Retinal pigment epithelial cell (primary cell): ENCODE data around the gene GPR39.

ENCODE experiments used
- DNase-seq: peaks from one replicate; pipeline ENCODE4 v3.0.0-alpha.2; 2010; ENCODE audit warnings: low read depth
- H3K4me3 ChIP-seq: 2 replicates; pipeline ENCODE4 v1.5.1; 2011; ENCODE audit warnings: mild to moderate bottlenecking, low read length, control low read depth, moderate library complexity
- TF ChIP-seq, protein P1 (sequence below): conservative IDR thresholded peaks from 2 replicates; pipeline ENCODE4 v1.5.1; 2011; ENCODE audit warnings: low read depth, low read length, control low read depth, inconsistent platforms

Gene GPR39

DNA sequence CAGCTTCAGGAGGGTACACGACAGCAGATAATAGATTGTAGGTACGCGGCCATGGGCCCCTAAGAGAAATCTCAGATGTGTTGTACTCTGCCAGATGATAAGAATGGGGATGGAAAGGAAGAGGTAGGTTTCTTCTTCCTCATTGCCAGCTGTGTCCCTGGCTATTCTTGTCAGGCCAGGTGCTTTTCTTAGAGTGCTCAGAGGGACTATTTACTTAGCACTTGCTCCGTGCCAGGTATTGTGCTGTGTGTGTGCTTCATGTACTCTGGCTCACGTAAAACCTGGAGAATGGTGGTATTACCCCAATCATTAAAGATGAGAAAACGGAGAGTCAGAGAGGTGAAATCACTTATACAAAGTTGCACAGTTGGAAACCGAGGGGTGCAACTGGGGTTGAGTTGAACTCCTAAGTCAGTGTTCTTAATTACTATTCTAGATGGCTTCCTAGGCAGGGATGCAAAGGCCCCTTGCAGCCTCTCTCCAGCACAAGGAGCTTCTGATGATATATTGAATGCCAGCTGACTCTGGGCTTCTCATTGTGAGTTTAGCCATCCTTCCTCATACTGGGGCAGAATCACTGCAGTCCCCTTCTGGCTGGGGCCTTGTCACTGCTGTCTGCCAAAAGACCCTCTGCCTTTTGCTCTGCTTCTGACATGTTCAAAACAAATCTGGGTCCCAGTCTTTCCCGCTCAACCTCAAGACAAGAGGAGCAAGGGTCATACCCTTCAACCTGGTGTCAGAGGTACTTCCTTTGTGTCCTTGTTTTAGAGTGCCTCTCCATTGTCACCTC lies 192.7 kb downstream of the GPR39 start:
- H3K4me3 ChIP-seq = no peak overlapping the region
- TF ChIP-seq, protein P1, sequence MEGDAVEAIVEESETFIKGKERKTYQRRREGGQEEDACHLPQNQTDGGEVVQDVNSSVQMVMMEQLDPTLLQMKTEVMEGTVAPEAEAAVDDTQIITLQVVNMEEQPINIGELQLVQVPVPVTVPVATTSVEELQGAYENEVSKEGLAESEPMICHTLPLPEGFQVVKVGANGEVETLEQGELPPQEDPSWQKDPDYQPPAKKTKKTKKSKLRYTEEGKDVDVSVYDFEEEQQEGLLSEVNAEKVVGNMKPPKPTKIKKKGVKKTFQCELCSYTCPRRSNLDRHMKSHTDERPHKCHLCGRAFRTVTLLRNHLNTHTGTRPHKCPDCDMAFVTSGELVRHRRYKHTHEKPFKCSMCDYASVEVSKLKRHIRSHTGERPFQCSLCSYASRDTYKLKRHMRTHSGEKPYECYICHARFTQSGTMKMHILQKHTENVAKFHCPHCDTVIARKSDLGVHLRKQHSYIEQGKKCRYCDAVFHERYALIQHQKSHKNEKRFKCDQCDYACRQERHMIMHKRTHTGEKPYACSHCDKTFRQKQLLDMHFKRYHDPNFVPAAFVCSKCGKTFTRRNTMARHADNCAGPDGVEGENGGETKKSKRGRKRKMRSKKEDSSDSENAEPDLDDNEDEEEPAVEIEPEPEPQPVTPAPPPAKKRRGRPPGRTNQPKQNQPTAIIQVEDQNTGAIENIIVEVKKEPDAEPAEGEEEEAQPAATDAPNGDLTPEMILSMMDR = no peak
- DNase-seq = no peak

DNA sequence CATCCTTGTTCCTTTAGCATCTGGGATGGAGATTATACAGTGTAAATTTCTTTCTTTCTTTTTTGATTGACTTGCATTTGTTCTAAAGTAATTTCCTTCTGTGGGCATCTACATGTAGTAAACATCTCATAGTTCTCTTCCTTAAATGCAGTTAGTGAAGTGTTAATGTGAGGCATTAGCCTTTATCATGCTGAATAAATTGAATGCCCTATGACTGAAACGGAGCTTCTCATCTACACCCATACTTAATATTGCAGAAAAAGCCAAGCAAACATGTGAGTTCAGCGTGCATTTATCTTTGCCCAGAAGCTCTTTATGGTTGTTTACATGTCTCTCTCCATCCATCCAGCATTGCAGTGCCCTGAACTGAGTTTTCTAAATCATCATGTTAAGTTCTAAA lies 195.1 kb downstream of the GPR39 start:
- TF ChIP-seq, protein P1 = no peak
- no peak overlapping the region for H3K4me3 ChIP-seq
- DNase-seq = no peak

DNA sequence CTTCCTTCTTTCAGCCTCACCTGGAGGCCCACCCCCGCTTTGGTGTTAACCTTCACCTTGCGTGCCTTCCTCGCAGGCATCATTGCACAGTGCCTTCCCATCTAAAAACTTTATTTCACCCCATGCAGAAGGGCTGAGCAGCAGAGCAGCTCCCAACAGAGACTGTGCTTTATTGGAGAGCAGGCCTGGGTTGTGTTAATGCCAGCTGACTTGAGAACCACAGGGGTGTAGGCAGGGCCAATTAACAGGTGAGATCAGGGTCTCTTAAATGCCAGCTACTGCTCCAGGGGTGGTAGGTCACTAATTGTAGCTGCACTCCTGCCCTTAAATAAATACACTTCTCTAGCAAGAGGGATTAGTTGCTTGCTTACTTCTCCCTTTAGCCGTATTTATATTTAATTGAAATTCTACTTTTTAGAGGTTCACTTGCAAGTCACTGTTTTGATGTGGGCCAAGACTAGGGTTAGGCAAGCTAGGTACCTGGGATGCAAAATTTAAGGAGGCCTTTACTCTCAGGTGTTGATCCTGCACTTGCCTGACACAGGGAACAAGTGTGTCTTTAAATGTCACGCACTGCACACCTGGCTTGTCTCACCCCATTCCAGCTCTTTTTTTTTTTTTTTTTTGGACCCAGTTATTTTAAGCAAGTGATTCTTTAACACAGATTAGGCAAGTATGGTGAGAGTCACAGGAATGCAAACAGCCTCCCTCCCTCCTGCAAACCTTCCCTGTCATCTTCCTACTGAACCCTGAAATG lies 198.9 kb downstream of the GPR39 start:
- H3K4me3 ChIP-seq = no peak overlapping the region
- no peak for DNase-seq
- TF ChIP-seq, protein P1 = no peak

DNA sequence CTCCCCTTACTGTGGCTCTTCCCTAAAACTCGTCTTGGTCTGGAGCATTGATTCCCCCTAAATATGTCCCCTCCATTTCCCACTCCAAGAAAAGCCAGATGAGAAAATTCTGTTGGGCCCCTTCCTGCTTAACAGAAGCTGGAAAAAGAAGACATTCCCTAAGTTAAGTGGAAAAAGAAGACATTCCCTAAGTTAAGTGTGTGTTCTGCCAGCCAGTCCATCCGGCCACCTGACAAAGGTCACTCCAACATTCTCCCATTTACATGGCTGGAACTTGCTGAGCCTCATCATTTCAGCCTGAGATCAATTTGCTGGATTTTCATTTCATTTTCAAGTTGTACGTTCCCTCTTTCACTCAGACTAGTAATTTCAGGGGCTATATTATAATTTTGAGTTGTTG lies 201.4 kb downstream of the GPR39 start:
- no peak for DNase-seq
- TF ChIP-seq, protein P1 = no peak
- H3K4me3 ChIP-seq = no peak overlapping the region

DNA sequence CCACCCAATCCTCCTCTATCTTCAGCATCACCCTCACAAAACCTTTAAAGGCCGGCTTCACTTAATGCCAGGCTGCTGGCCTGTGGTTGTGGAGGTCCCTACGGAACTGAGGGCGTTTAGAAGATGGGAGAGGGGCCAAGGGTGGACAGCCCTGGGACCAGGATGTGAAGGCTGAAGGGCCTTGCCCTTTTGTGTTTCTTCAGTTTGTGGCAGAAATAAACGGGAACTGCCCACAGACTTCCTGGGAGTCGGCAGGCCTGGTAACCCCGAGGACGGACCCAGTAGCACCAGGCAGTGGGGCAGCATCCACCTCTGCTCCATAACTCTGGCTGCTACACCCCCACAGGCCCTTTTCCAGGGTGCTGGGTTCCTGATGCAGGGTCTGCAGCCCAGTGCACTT lies 202.1 kb downstream of the GPR39 start:
- TF ChIP-seq, protein P1 = no peak
- no peak for DNase-seq
- no peak overlapping the region for H3K4me3 ChIP-seq

DNA sequence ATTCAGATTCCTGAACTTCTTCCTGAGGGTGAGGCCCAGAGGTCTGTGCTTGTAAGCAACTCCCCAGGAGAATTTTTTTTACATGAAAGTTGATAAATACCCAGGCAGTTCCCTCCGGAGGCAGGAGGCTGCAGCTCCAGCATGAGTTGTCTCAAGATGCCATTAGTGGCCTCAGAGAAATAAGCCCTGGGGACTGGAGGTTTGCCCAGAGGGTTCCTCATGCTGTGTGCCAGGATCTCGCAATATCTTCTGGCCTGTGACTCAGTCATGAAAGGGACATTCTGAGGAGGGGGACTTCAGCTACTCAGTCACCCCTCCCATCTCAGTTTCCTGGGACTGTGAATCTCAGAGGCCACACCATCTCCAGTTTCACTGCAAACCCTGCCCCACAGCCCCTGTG lies 203.5 kb downstream of the GPR39 start:
- TF ChIP-seq, protein P1 = no peak
- no peak overlapping the region for H3K4me3 ChIP-seq
- DNase-seq = no peak
